GM23338 (cell line): ENCODE data around the gene HRK. TPM values are rescaled to one million over a fixed set of nuclear protein-coding genes. Genes with fewer than 3 reads are reported as not detected.

ENCODE experiments used
- ATAC-seq: fragments of 200-7000 bp; cut with Tn5 transposase; 3 replicates; pipeline ENCODE4 v1.9.1; 2020
- DNase-seq: peaks from one replicate; pipeline ENCODE4 v3.0.0-alpha.2; 2015; ENCODE audit warnings: low spot score
- H2AFZ ChIP-seq: fragments of 200-600 bp; sonication (generic); 2 replicates; pipeline ENCODE4 v1.8.0; 2016; ENCODE audit warnings: antibody characterized with exemption, mild to moderate bottlenecking, moderate library complexity
- H3F3A ChIP-seq: fragments of 200-600 bp; sonication (generic); replicated peaks from 2 replicates; pipeline ENCODE4 v1.8.0; 2017; ENCODE audit warnings: antibody characterized with exemption, mixed run types, low read depth
- H3K27ac ChIP-seq: fragments of 200-600 bp; sonication (generic); 2 replicates; pipeline ENCODE4 v1.6.1; 2016; ENCODE audit warnings: low read depth
- H3K27me3 ChIP-seq: fragments of 200-600 bp; sonication (generic); 2 replicates; pipeline ENCODE4 v1.8.0; 2016; ENCODE audit warnings: mild to moderate bottlenecking, mixed run types, moderate library complexity; ENCODE audit not compliant: insufficient read depth
- H3K36me3 ChIP-seq: fragments of 200-600 bp; sonication (generic); 2 replicates; pipeline ENCODE4 v1.8.0; 2016; ENCODE audit warnings: mild to moderate bottlenecking; ENCODE audit not compliant: insufficient read depth
- H3K4me1 ChIP-seq: fragments of 200-600 bp; sonication (generic); 2 replicates; pipeline ENCODE4 v1.8.0; 2016; ENCODE audit warnings: mild to moderate bottlenecking, moderate library complexity; ENCODE audit not compliant: insufficient read depth
- H3K4me2 ChIP-seq: fragments of 200-600 bp; sonication (generic); 2 replicates; pipeline ENCODE4 v1.7.1; 2017; ENCODE audit warnings: mixed run types
- H3K4me3 ChIP-seq: fragments of 200-600 bp; sonication (generic); 2 replicates; pipeline ENCODE4 v1.6.1; 2016; ENCODE audit warnings: mixed run types
- H3K79me2 ChIP-seq: fragments of 200-600 bp; sonication (generic); replicated peaks from 2 replicates; pipeline ENCODE4 v1.8.0; 2017; ENCODE audit warnings: mild to moderate bottlenecking; ENCODE audit not compliant: insufficient read depth
- H3K9me2 ChIP-seq: fragments of 200-600 bp; sonication (generic); 2 replicates; pipeline ENCODE4 v1.8.0; 2017; ENCODE audit not compliant: insufficient read depth
- H4K20me1 ChIP-seq: fragments of 200-600 bp; sonication (generic); replicated peaks from 2 replicates; pipeline ENCODE4 v1.8.0; 2017; ENCODE audit warnings: mild to moderate bottlenecking; ENCODE audit not compliant: insufficient read depth
- H3K27ac Mint-ChIP-seq: 2 replicates; pipeline ENCODE4 v1.8.0; 2020; ENCODE audit warnings: inconsistent platforms, mild to moderate bottlenecking, moderate library complexity, mixed read lengths
- H3K27me3 Mint-ChIP-seq: 3 replicates; pipeline ENCODE4 v1.8.0; 2022; ENCODE audit warnings: low read depth, mild to moderate bottlenecking, moderate library complexity, mixed read lengths, inconsistent platforms; ENCODE audit not compliant: insufficient read depth, poor library complexity
- H3K36me3 Mint-ChIP-seq: 3 replicates; pipeline ENCODE4 v1.8.0; 2021; ENCODE audit warnings: low read depth, mild to moderate bottlenecking, inconsistent platforms, moderate library complexity, mixed read lengths
- H3K4me1 Mint-ChIP-seq: 3 replicates; pipeline ENCODE4 v1.8.0; 2020; ENCODE audit warnings: mild to moderate bottlenecking, inconsistent platforms, mixed read lengths
- H3K4me3 Mint-ChIP-seq: 3 replicates; pipeline ENCODE4 v1.8.0; 2021; ENCODE audit warnings: moderate library complexity, mild to moderate bottlenecking, inconsistent platforms, mixed read lengths
- H3K9me3 Mint-ChIP-seq: 3 replicates; pipeline ENCODE4 v1.8.0; 2020; ENCODE audit warnings: moderate library complexity, mild to moderate bottlenecking, inconsistent platforms, mixed read lengths
- CREB1 ChIP-seq: fragments of 250-450 bp; sonication (Bioruptor Pico); IDR thresholded peaks from 2 replicates; pipeline ENCODE4 v1.5.0; 2020; ENCODE audit warnings: low read depth, mild to moderate bottlenecking, moderate library complexity
- CTCF ChIP-seq, 2 experiments: fragments of 200-600 bp in 1 of 2; sonication (generic) in 1 of 2; conservative IDR thresholded peaks; 2 replicates each; pipeline versions ENCODE4 v1.5.1 to v1.6.1; 2016 to 2017; ENCODE audit warnings: antibody characterized with exemption in 2 of 2, low read depth in 2 of 2, mild to moderate bottlenecking in 2 of 2, moderate library complexity in 1 of 2
- ETS1 ChIP-seq: IDR thresholded peaks from 2 replicates; pipeline ENCODE4 v1.6.1; 2016; ENCODE audit warnings: antibody characterized with exemption
- EZH2 ChIP-seq: fragments of 200-600 bp; sonication (generic); IDR thresholded peaks from one replicate; pipeline ENCODE4 v1.8.0; 2017; ENCODE audit warnings: antibody characterized with exemption, mild to moderate bottlenecking, low read depth; ENCODE audit not compliant: unreplicated experiment
- EZH2phosphoT487 ChIP-seq: fragments of 200-600 bp; sonication (generic); IDR thresholded peaks from one replicate; pipeline ENCODE4 v1.8.1; 2018; ENCODE audit warnings: antibody characterized with exemption; ENCODE audit not compliant: unreplicated experiment
- JUNB ChIP-seq: IDR thresholded peaks from one replicate; pipeline ENCODE4 v1.6.1; 2016; ENCODE audit warnings: antibody characterized with exemption; ENCODE audit not compliant: unreplicated experiment
- POLR2AphosphoS5 ChIP-seq: IDR thresholded peaks from 2 replicates; pipeline ENCODE4 v1.6.1; 2016; ENCODE audit warnings: antibody characterized with exemption, low read depth
- STAT1 ChIP-seq: IDR thresholded peaks from one replicate; pipeline ENCODE4 v1.6.1; 2016; ENCODE audit warnings: antibody characterized with exemption; ENCODE audit not compliant: unreplicated experiment
- ZNF331 ChIP-seq: fragments of 250-450 bp; sonication (Bioruptor Pico); IDR thresholded peaks from 2 replicates; pipeline ENCODE4 v1.5.0; 2020; ENCODE audit warnings: low read depth, mild to moderate bottlenecking, moderate library complexity
- polyA plus RNA-seq: library from polyadenylated mRNA; unstranded; fragments of >200 nt; fragmentation: Nextera tagmentation; extraction: Ambion mirVana; gene quantifications from 2 replicates; pipeline ENCODE4 v1.2.1, GENCODE V29; 2016
- total RNA-seq: library from RNA; depleted of rRNA; stranded (reverse); fragments of >200 nt; shearing (Covaris generic); gene quantifications from 2 replicates; pipeline ENCODE4 v1.2.3, GENCODE V29; 2014

HRK gene
- total and polyA plus RNA-seq, 2 experiments from 2014 or later: 1.7 to 1.9 TPM

- TF ChIP-seq CTCF (conservative IDR thresholded peaks at IDR 0.05; ENCODE audit: low read depth in 2 of 2) (no peak), POLR2AphosphoS5 (no peak), STAT1 (no peak), EZH2 (no peak), EZH2phosphoT487 (no peak)
Measured at GRCh38 chr12:116853507-116853906, 27.7 kb downstream of the HRK start (continued).

- ATAC-seq: no peak
- H3K4me3 Mint-ChIP-seq: no peak overlapping the region
- no peak overlapping the region for H3K27ac ChIP-seq
- no peak overlapping the region for H2AFZ ChIP-seq
- no peak overlapping the region for H3K27ac Mint-ChIP-seq
- no peaks in the 10 kb centered on the region for H3K4me1 ChIP-seq
- H3K27me3 ChIP-seq: no peaks in the 10 kb centered on the region
- no peaks in the 10 kb centered on the region for H3K9me3 Mint-ChIP-seq
- peaks cover 7% of the 10 kb centered on the region for H3K36me3 Mint-ChIP-seq
- no peaks in the 10 kb centered on the region; the same call in 2 of the 3 replicates for H3K4me1 Mint-ChIP-seq
- H4K20me1 ChIP-seq: no peaks in the 10 kb centered on the region
- peaks cover 5% of the 10 kb centered on the region for H3K27me3 Mint-ChIP-seq
- H3K9me2 ChIP-seq: no peaks in the 10 kb centered on the region
- H3K4me2 ChIP-seq: no peak overlapping the region
- H3K4me3 ChIP-seq: no peak overlapping the region
- no peak for DNase-seq
- TF ChIP-seq EZH2: no peak
- TF ChIP-seq ETS1: no peak
- H3F3A ChIP-seq: no peaks in the 10 kb centered on the region
- H3K79me2 ChIP-seq: no peaks in the 10 kb centered on the region
- 0 out of 2 replicates have a peak, but pooled peaks cover 3% of the 10 kb centered on the region for H3K36me3 ChIP-seq
Measured at GRCh38 chr12:116852303-116852702, 28.9 kb downstream of the HRK start.

- H3K9me2 ChIP-seq: no peaks in the 10 kb centered on the region
- no peaks in the 10 kb centered on the region for H3F3A ChIP-seq
- peaks cover 5% of the 10 kb centered on the region for H3K27me3 Mint-ChIP-seq
- H3K4me3 ChIP-seq: no peak overlapping the region
- H3K27ac Mint-ChIP-seq: no peak overlapping the region
- H3K4me3 Mint-ChIP-seq: no peak overlapping the region
- peaks cover 7% of the 10 kb centered on the region for H3K36me3 Mint-ChIP-seq
- no peaks in the 10 kb centered on the region for H4K20me1 ChIP-seq
- ATAC-seq: no peak
- no peak overlapping the region for H2AFZ ChIP-seq
- no peaks in the 10 kb centered on the region for H3K9me3 Mint-ChIP-seq
- H3K27me3 ChIP-seq: no peaks in the 10 kb centered on the region
- no peak overlapping the region for H3K4me2 ChIP-seq
- no peaks in the 10 kb centered on the region for H3K79me2 ChIP-seq
- no peak overlapping the region for H3K27ac ChIP-seq
- H3K4me1 ChIP-seq: no peaks in the 10 kb centered on the region
- no peaks in the 10 kb centered on the region; the same call in 2 of the 3 replicates for H3K4me1 Mint-ChIP-seq
- DNase-seq: no peak
- 0 out of 2 replicates have a peak, but pooled peaks cover 3% of the 10 kb centered on the region for H3K36me3 ChIP-seq
- no peak for TF ChIP-seq CREB1 (CRISPR knock-in tag)
- no peak for TF ChIP-seq CTCF (conservative IDR thresholded peaks at IDR 0.05; ENCODE audit: low read depth in 2 of 2)
- no peak for TF ChIP-seq EZH2
- TF ChIP-seq EZH2phosphoT487: no peak
- no peak for TF ChIP-seq STAT1
- no peak for TF ChIP-seq JUNB
- TF ChIP-seq POLR2AphosphoS5: no peak
- no peak for TF ChIP-seq ZNF331 (CRISPR knock-in tag)
Measured at GRCh38 chr12:116849216-116849615, 32.0 kb downstream of the HRK start.
